SU-DHL-6 (cell line): Measurements from ENCODE around the gene MEN1.

Experiments used
- EZH2phosphoT487 ChIP-seq: fragments of 200-600 bp; sonication (generic), shearing (Covaris generic); conservative IDR thresholded peaks from 2 replicates; pipeline ENCODE4 v1.6.1; 2018; ENCODE audit warnings: mild to moderate bottlenecking, antibody characterized with exemption, low read length, moderate library complexity, mixed read lengths
- TF ChIP-seq, protein P1 (sequence below): fragments of 200-600 bp; sonication (generic); IDR thresholded peaks from one replicate; pipeline ENCODE4 v1.5.1; 2017; ENCODE audit warnings: antibody characterized with exemption, mild to moderate bottlenecking, low read length, moderate library complexity; ENCODE audit not compliant: insufficient read depth, poor library complexity, severe bottlenecking

DNA sequence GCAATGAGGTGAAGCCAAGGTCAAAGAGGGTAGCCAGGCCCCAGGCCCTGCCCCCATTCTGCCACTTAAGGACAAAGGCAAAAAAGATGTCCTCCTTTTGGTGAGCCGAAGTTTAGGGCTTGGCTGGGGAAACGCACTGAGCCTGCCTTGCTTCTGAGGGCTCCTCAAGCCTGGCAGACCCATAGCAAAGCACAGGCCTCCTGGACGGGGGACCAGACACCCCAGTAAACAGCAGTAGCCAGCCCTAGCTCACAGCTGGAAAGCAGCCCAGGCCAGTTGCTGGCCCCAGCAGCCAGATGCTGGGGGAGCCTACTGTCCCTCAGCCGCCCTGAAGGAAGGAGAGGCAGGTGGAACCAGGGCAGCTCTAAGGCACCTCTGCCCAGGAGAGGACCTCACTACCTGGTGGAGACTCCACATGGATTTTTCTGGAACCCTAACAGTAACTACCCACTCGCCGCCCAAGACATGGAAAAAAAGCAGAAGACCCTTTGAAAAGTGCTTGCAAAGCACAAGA lies 46.8 kb downstream of the MEN1 start:
- TF ChIP-seq, protein P1, sequence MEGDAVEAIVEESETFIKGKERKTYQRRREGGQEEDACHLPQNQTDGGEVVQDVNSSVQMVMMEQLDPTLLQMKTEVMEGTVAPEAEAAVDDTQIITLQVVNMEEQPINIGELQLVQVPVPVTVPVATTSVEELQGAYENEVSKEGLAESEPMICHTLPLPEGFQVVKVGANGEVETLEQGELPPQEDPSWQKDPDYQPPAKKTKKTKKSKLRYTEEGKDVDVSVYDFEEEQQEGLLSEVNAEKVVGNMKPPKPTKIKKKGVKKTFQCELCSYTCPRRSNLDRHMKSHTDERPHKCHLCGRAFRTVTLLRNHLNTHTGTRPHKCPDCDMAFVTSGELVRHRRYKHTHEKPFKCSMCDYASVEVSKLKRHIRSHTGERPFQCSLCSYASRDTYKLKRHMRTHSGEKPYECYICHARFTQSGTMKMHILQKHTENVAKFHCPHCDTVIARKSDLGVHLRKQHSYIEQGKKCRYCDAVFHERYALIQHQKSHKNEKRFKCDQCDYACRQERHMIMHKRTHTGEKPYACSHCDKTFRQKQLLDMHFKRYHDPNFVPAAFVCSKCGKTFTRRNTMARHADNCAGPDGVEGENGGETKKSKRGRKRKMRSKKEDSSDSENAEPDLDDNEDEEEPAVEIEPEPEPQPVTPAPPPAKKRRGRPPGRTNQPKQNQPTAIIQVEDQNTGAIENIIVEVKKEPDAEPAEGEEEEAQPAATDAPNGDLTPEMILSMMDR, result no peak
- TF ChIP-seq EZH2phosphoT487, result no peak
